CD4-positive, alpha-beta T cell (primary cell): ENCODE results near the gene BLOC1S5. TPM values are rescaled to one million over a fixed set of nuclear protein-coding genes. Genes with fewer than 3 reads are reported as not detected.

Experiments
- ATAC-seq: fragments of 200-7000 bp; cut with Tn5 transposase; one replicate; pipeline ENCODE4 v1.10.0; 2022; ENCODE audit warnings: mild to moderate bottlenecking; ENCODE audit not compliant: poor library complexity
- CTCF ChIA-PET: fragments of 350-600 bp; sonication (Branson Sonifier 250); formaldehyde crosslinking; loops from one replicate; lab custom pipeline; 2021; ENCODE audit warnings: antibody characterized with exemption, inconsistent platforms; lab: Charles Lee
- POLR2A ChIA-PET: fragments of 350-600 bp; sonication (Branson Sonifier 250); formaldehyde crosslinking; loops from one replicate; lab custom pipeline; 2021; ENCODE audit warnings: antibody characterized with exemption, inconsistent platforms; lab: Charles Lee
- DNase-seq, 14 experiments: peaks; one replicate each; pipeline ENCODE4 v3.0.0-alpha.2; 2013 to 2020; ENCODE audit warnings: mixed read lengths in 2 of 14
- H3K27ac ChIP-seq, 2 donors: one replicate each; pipeline versions ENCODE4 v1.5.1 to v1.7.0; 2013; ENCODE audit warnings: low read length in 2 of 2, low read depth in 1 of 2, mild to moderate bottlenecking in 1 of 2
- H3K27me3 ChIP-seq, 2 experiments: 1 replicate in 1 of 2; 2 replicates in 1 of 2; pipeline versions ENCODE4 v1.6.1 to v1.7.0; 2013; ENCODE audit warnings: low read length in 2 of 2, control low read depth in 1 of 2, mild to moderate bottlenecking in 1 of 2, moderate library complexity in 1 of 2; ENCODE audit not compliant: insufficient read depth in 2 of 2, control insufficient read depth in 1 of 2
- H3K36me3 ChIP-seq: one replicate; pipeline ENCODE4 v1.6.1; 2013; ENCODE audit warnings: low read length, control low read depth; ENCODE audit not compliant: insufficient read depth
- H3K4me1 ChIP-seq: one replicate; pipeline ENCODE4 v1.6.1; 2013; ENCODE audit warnings: low read length, control low read depth; ENCODE audit not compliant: insufficient read depth
- H3K4me3 ChIP-seq: one replicate; pipeline ENCODE4 v1.5.1; 2013; ENCODE audit warnings: mild to moderate bottlenecking, low read length, moderate library complexity
- H3K9me3 ChIP-seq, 2 experiments: 1 replicate in 1 of 2; 2 replicates in 1 of 2; pipeline versions ENCODE4 v1.6.1 to v1.7.0; 2013; ENCODE audit warnings: low read length in 2 of 2, mild to moderate bottlenecking in 2 of 2, control low read depth in 1 of 2, moderate library complexity in 1 of 2; ENCODE audit not compliant: control insufficient read depth in 1 of 2, insufficient read depth in 1 of 2
- H3K27ac Mint-ChIP-seq: one replicate; pipeline ENCODE4 v1.8.0; 2020; ENCODE audit warnings: mixed read lengths
- H3K27me3 Mint-ChIP-seq: one replicate; pipeline ENCODE4 v1.8.0; 2021; ENCODE audit warnings: mixed read lengths
- H3K36me3 Mint-ChIP-seq: one replicate; pipeline ENCODE4 v1.8.0; 2021; ENCODE audit warnings: low read depth, mixed read lengths
- H3K4me1 Mint-ChIP-seq: one replicate; pipeline ENCODE4 v1.8.0; 2021; ENCODE audit warnings: low read depth, mixed read lengths
- H3K4me3 Mint-ChIP-seq: one replicate; pipeline ENCODE4 v1.8.0; 2020; ENCODE audit warnings: mild to moderate bottlenecking, mixed read lengths
- H3K9me3 Mint-ChIP-seq: one replicate; pipeline ENCODE4 v1.8.0; 2020; ENCODE audit warnings: mixed read lengths
- intact Hi-C, 2 experiments: fragments of 100-400 bp; cut with DNase I in 1 of 2; cut with micrococcal nuclease in 1 of 2; formaldehyde crosslinking; loops; one replicate each; pipeline versions ENCODE4 v1.15.1 to v1.9.0; 2023 to 2025; cut with DNase I, micrococcal nuclease
- total RNA-seq, 174 experiments: library from RNA in 2 of 174; stranded (reverse) in 2 of 174; gene quantifications; one replicate each; pipeline ENCODE4 v1.2.3 and lab custom pipeline; 2021 to 2026
- TF ChIP-seq, protein P1 (sequence below): fragments of 200-600 bp; IDR thresholded peaks from one replicate; pipeline ENCODE4 v1.8.0; 2022; ENCODE audit warnings: antibody characterized with exemption, mild to moderate bottlenecking

BLOC1S5 gene
- total RNA-seq, 2 experiments from 2014 or later: 5.7 to 7.2 TPM

DNA sequence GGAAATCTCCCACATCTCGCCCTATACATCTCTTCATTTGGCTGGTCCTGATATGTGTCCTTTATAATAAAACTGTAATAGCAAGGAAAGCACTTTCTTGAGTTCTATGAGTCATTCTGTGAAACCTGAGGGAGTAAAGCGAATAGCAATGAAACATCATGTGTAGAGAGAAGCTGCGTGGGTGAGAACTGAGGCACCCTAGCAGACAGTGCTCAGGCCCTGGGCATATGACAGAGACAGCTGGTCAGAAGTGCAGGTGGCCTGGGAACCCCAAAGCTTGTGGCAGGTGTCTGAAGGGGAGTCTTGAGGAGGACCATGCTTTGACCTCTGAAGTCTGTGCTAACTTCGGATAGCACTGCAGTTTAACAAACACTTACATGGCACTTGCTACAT is 1.3 kb upstream of the BLOC1S5 start:
- CTCF ChIA-PET: no interaction called here
- TF ChIP-seq, protein P1, sequence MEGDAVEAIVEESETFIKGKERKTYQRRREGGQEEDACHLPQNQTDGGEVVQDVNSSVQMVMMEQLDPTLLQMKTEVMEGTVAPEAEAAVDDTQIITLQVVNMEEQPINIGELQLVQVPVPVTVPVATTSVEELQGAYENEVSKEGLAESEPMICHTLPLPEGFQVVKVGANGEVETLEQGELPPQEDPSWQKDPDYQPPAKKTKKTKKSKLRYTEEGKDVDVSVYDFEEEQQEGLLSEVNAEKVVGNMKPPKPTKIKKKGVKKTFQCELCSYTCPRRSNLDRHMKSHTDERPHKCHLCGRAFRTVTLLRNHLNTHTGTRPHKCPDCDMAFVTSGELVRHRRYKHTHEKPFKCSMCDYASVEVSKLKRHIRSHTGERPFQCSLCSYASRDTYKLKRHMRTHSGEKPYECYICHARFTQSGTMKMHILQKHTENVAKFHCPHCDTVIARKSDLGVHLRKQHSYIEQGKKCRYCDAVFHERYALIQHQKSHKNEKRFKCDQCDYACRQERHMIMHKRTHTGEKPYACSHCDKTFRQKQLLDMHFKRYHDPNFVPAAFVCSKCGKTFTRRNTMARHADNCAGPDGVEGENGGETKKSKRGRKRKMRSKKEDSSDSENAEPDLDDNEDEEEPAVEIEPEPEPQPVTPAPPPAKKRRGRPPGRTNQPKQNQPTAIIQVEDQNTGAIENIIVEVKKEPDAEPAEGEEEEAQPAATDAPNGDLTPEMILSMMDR: no peak
- Mint-ChIP-seq H3K4me1 (peaks cover 35% of the 10 kb centered on the region), H3K36me3 (peaks cover 21% of the 10 kb centered on the region), H3K4me3 (peak overlapping the region; percentile 93), H3K27ac (peak overlapping the region; percentile 90), H3K27me3 (no peaks in the 10 kb centered on the region), H3K9me3 (no peaks in the 10 kb centered on the region)
- Histone ChIP-seq H3K4me3 (no peak overlapping the region), H3K9me3 (no peaks in the 10 kb centered on the region), H3K27me3 (no peaks in the 10 kb centered on the region), H3K36me3 (peaks cover 8% of the 10 kb centered on the region), H3K27ac (no peak overlapping the region), H3K4me1 (peaks cover 20% of the 10 kb centered on the region)
- intact Hi-C loops: loop anchor here (1.0 to 10.0 kb wide), 4 partner anchors 35 to 673 kb away; partner anchors contain the start of genes SLC35B3 (in 1 of the 2) and SNRNP48 (in 1 of the 2)
- ATAC-seq (no peak), DNase-seq (no peak)
- POLR2A ChIA-PET: interaction anchor here (2.7 to 3.2 kb wide), 2 partner anchors 37 to 48 kb away, joined by 23 to 68 read pairs; partner anchors contain the start of gene EEF1E1

DNA sequence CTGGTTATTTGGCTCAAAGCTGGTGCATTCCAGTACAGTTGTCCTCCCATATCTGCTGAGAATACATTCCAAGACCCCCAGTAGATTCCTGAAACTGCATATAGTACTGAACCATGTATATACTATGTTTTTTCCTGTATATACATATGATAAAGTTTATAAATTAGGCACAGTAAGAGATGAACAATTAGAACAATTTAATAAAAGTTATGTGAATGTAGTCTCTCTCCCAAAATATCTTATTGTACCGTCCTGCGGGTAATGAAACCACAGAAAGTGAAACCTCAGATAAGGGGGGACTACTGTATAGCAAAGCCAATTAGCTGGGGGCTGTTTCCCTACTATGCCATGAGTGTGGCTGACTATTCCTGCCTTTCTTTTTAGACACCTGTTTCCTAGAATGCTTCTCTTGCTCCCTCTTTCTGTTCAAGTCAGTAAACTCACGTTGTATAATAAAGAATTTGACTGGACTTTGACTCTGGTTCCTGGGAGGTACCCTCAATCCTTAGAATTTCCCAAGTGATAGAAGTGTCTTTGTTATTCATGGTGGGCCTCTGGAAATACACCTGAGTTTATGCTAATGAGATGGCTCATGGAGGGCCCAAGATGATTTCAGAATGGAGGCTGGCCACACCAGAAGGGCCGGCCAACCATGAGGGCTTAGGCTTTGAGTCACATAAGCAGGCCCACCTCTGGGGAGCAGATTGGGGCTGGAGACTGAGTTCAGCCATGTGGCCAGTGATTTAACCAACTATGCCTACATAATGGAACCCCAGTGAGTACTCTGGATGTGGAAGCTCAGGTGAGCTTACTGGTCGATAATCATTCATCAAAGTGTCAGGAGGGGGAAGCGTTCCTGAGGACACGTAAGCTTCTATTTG is 689 bp upstream of the BLOC1S5 start:
- H3K4me3 Mint-ChIP-seq: peak overlapping the region; percentile 93
- H3K27me3 Mint-ChIP-seq: no peaks in the 10 kb centered on the region
- H3K27ac ChIP-seq: peak overlapping the region; percentile 54 to 88
- peak overlapping the region; percentile 90 for H3K27ac Mint-ChIP-seq
- intact Hi-C loops: loop anchor here (1.0 to 10.0 kb wide), 8 partner anchors 35 to 753 kb away; partner anchors contain the start of genes EEF1E1 (in 1 of the 2), SLC35B3 (in 1 of the 2), SNRNP48 (in 1 of the 2) and SSR1 (in 1 of the 2)
- H3K9me3 Mint-ChIP-seq: no peaks in the 10 kb centered on the region
- ATAC-seq (no peak), DNase-seq (peak in 1 of 14 experiments; percentile 21)
- H3K36me3 ChIP-seq: peaks cover 14% of the 10 kb centered on the region
- no peaks in the 10 kb centered on the region for H3K9me3 ChIP-seq
- TF ChIP-seq, protein P1: no peak
- H3K4me3 ChIP-seq: peak overlapping the region; percentile 88
- H3K4me1 ChIP-seq: peaks cover 20% of the 10 kb centered on the region
- peaks cover 35% of the 10 kb centered on the region for H3K4me1 Mint-ChIP-seq
- CTCF ChIA-PET: no interaction called here
- no peaks in the 10 kb centered on the region for H3K27me3 ChIP-seq
- POLR2A ChIA-PET: interaction anchor here (0.7 to 3.2 kb wide), 7 partner anchors 36 to 675 kb away, joined by 3 to 68 read pairs (median 4); partner anchors contain the start of genes CAGE1, EEF1E1, RIOK1 and SLC35B3
- peaks cover 27% of the 10 kb centered on the region for H3K36me3 Mint-ChIP-seq

DNA sequence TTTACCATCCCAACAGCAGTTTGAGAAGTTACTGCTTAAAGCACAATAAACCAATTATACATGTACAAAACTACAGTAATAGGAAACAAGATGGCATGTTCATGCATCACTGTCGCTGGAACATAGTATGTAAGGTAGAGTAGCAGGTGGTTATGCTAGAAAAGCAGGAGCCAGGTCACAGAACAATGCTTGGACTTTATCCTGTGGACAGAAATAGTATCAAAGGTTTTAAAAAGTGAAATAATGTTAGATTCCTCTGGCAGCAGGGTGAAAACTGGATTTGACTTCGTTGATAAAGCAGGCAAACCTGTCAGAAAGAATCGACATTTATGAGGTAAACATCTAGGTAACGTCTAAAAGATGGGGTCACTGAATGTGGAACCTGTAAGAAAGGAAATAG is 2.5 kb downstream of the BLOC1S5 start:
- intact Hi-C loops: loop anchor here (5.0 to 10.0 kb wide), 5 partner anchors 154 to 749 kb away; partner anchors contain the start of genes SLC35B3 (in 1 of the 2), SNRNP48 (in 1 of the 2) and SSR1 (in 1 of the 2)
- ATAC-seq (no peak), DNase-seq (no peak)
- Mint-ChIP-seq H3K27me3 (no peaks in the 10 kb centered on the region), H3K4me1 (peaks cover 39% of the 10 kb centered on the region), H3K4me3 (no peak overlapping the region), H3K36me3 (peaks cover 57% of the 10 kb centered on the region), H3K9me3 (no peaks in the 10 kb centered on the region), H3K27ac (no peak overlapping the region)
- Histone ChIP-seq H3K9me3 (no peaks in the 10 kb centered on the region), H3K36me3 (peaks cover 27% of the 10 kb centered on the region), H3K4me3 (no peak overlapping the region), H3K27me3 (no peaks in the 10 kb centered on the region), H3K4me1 (peaks cover 20% of the 10 kb centered on the region), H3K27ac (no peak overlapping the region)
- CTCF ChIA-PET: no interaction called here
- TF ChIP-seq, protein P1: no peak
- POLR2A ChIA-PET: no interaction called here
